ENCODE measurements around the gene ZNF804B. TPM values are rescaled to one million over a fixed set of nuclear protein-coding genes. Genes with fewer than 3 reads are reported as not detected.

ZNF804B gene
- total and polyA plus RNA-seq, 12 donors = 0.04 to 0.09 (median 0.08) TPM; not detected in 7

DNA sequence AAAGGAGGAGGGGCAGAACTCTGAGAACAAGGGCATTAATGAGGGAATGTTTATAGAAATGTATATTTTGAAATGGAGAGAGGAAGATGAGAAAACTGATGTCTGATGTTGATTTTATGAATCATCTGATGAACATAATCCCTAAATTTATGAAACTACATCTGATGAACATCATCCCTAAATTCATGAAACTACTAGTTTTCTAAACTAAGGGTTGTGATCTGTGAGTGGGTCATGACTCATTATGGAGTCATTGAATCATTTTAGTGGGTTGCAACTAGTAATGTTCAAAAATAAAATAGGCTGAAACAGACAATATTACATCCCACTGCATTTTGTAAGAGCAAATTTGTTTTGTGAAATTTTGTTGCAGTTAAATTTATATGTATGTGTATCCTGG, 478.7 kb downstream of the ZNF804B start:
- H3K27ac ChIP-seq = no peak overlapping the region
- TF ChIP-seq POLR2A (IDR thresholded peaks at IDR 0.05) = no peak
- TF ChIP-seq, protein P1, sequence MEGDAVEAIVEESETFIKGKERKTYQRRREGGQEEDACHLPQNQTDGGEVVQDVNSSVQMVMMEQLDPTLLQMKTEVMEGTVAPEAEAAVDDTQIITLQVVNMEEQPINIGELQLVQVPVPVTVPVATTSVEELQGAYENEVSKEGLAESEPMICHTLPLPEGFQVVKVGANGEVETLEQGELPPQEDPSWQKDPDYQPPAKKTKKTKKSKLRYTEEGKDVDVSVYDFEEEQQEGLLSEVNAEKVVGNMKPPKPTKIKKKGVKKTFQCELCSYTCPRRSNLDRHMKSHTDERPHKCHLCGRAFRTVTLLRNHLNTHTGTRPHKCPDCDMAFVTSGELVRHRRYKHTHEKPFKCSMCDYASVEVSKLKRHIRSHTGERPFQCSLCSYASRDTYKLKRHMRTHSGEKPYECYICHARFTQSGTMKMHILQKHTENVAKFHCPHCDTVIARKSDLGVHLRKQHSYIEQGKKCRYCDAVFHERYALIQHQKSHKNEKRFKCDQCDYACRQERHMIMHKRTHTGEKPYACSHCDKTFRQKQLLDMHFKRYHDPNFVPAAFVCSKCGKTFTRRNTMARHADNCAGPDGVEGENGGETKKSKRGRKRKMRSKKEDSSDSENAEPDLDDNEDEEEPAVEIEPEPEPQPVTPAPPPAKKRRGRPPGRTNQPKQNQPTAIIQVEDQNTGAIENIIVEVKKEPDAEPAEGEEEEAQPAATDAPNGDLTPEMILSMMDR (IDR thresholded peaks at IDR 0.05) = no peak
- H3K9me3 ChIP-seq (replicated peaks in 1 of 3) = no peaks in the 10 kb centered on the region
- H3K36me3 ChIP-seq (replicated peaks in 1 of 2) = no peaks in the 10 kb centered on the region
- H3K4me1 ChIP-seq (replicated peaks in 1 of 2) = no peaks in the 10 kb centered on the region
- no peaks in the 10 kb centered on the region for H3K27me3 ChIP-seq
- intact Hi-C loops (cut with DNase I) = no loop called here
- DNase-seq = no peak
- H3K4me3 ChIP-seq = no peak overlapping the region

DNA sequence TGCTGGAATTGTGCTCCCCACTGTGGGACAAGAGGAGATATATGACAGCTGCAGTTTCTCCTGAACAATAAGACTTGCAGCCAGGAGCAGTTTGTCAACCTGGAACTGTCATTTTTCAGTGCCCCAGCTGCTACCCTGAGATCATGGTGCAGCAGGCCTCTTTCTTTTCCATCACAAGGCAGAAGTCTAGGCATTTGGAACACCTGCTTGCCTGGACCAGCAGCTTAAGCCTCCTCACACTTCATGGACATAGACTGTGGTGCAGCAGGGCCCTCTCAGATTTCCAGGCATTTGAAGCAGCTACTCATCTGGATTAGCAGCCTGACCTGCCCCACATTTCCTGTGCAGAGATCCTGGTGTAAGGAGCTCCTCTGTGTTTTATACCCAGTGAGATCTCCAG, 486.7 kb downstream of the ZNF804B start:
- Histone ChIP-seq H3K36me3 (replicated peaks in 1 of 2) (no peaks in the 10 kb centered on the region), H3K4me1 (replicated peaks in 1 of 2) (no peaks in the 10 kb centered on the region), H3K27me3 (no peaks in the 10 kb centered on the region), H3K27ac (no peak overlapping the region), H3K9me3 (replicated peaks in 1 of 3) (no peaks in the 10 kb centered on the region), H3K4me3 (no peak overlapping the region)
- intact Hi-C loops (cut with DNase I) = no loop called here
- DNase-seq = no peak
- no peak for TF ChIP-seq POLR2A (IDR thresholded peaks at IDR 0.05)
- TF ChIP-seq, protein P1 (IDR thresholded peaks at IDR 0.05) = no peak

DNA sequence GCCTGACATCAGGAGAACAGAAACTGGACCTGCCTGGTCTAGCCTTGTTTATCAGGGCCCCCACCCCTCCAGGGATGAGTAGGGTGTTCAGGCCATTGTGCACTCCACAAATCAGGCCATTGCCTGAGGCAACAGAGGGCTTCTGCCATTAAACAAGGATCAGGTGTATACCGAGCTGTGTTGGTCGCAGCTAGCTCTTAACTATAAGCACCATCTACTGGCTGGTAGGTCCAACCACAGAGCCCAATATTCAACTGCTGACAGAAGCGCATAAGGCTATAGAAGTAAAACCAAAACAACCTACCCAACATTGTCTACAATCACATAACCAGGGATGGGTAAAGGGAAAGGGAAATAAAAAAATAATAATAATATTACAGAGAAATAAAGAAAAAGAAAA, 487.7 kb downstream of the ZNF804B start:
- intact Hi-C loops (cut with DNase I) = no loop called here
- TF ChIP-seq, protein P1 (IDR thresholded peaks at IDR 0.05) = no peak
- no peak for TF ChIP-seq POLR2A (IDR thresholded peaks at IDR 0.05)
- WGBS, 4 donors = 81 to 91% (median 85%) methylated on average over 3 of the region's 3 CpGs

DNA sequence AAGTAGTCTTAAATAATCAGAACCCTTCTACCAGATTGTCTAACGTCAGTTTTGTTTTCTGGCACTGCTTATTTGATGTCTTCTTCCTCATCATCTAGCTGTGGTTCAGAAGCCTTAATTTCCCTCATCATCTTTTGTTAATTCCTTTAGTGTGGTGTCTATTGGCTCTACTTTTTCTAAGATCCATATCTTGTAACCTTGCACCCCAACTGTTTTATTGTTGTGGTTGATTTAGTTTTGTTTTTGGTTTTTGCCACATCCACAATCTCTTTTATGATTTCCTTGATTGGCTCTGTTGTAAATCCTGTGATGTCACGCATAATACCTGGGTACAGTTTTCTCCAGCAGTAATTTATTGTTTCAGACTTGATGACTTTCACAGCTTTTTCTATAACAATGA, 499.6 kb downstream of the ZNF804B start:
- TF ChIP-seq POLR2A (IDR thresholded peaks at IDR 0.05) = no peak
- TF ChIP-seq, protein P1 (IDR thresholded peaks at IDR 0.05) = no peak
- no peaks in the 10 kb centered on the region for H3K27me3 ChIP-seq
- H3K27ac ChIP-seq = no peak overlapping the region
- no peak overlapping the region for H3K4me3 ChIP-seq
- DNase-seq = no peak
- no peaks in the 10 kb centered on the region for H3K9me3 ChIP-seq (replicated peaks in 1 of 3)
- no peaks in the 10 kb centered on the region for H3K4me1 ChIP-seq (replicated peaks in 1 of 2)
- 65 to 78% (median 68%) methylated on average over 2 of the region's 2 CpGs for WGBS, 4 donors
- H3K36me3 ChIP-seq (replicated peaks in 1 of 2) = no peaks in the 10 kb centered on the region
- intact Hi-C loops (cut with DNase I) = no loop called here

More for the DNA sequence above, 487.7 kb downstream of the ZNF804B start:
- no peak for DNase-seq
- Histone ChIP-seq H3K36me3 (replicated peaks in 1 of 2) (no peaks in the 10 kb centered on the region), H3K4me1 (replicated peaks in 1 of 2) (no peaks in the 10 kb centered on the region), H3K27me3 (no peaks in the 10 kb centered on the region), H3K9me3 (replicated peaks in 1 of 3) (no peaks in the 10 kb centered on the region), H3K27ac (no peak overlapping the region), H3K4me3 (no peak overlapping the region)

Data from adrenal gland (tissue), 12 donors.